ENCODE measurements around the gene SUSD1. TPM values are rescaled to one million over a fixed set of nuclear protein-coding genes. Genes with fewer than 3 reads are reported as not detected.

Gene SUSD1
- total RNA-seq, 4 donors from 2014 or later = 4.7 to 5.8 (median 5.4) TPM

GRCh38 chr9:112112941-112113681 lies 62.0 kb downstream of the SUSD1 start:
- H3K4me3 ChIP-seq = no peak overlapping the region
- TF ChIP-seq EP300 (IDR thresholded peaks at IDR 0.05) = no peak
- TF ChIP-seq, protein P1, sequence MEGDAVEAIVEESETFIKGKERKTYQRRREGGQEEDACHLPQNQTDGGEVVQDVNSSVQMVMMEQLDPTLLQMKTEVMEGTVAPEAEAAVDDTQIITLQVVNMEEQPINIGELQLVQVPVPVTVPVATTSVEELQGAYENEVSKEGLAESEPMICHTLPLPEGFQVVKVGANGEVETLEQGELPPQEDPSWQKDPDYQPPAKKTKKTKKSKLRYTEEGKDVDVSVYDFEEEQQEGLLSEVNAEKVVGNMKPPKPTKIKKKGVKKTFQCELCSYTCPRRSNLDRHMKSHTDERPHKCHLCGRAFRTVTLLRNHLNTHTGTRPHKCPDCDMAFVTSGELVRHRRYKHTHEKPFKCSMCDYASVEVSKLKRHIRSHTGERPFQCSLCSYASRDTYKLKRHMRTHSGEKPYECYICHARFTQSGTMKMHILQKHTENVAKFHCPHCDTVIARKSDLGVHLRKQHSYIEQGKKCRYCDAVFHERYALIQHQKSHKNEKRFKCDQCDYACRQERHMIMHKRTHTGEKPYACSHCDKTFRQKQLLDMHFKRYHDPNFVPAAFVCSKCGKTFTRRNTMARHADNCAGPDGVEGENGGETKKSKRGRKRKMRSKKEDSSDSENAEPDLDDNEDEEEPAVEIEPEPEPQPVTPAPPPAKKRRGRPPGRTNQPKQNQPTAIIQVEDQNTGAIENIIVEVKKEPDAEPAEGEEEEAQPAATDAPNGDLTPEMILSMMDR (IDR thresholded peaks at IDR 0.05) = peak in 1 of 3 experiments; percentile 21
- no peak for TF ChIP-seq POLR2AphosphoS5 (IDR thresholded peaks at IDR 0.05)
- TF ChIP-seq POLR2A (IDR thresholded peaks at IDR 0.05; ENCODE audit: low read depth) = no peak
- WGBS = 98% methylated on average over 4 of the region's 4 CpGs
- intact Hi-C loops (cut with DNase I) = no loop called here
- DNase-seq (ENCODE audit: extremely low spot score) = peak; percentile 66
- no peaks in the 10 kb centered on the region for H3K27me3 ChIP-seq
- no peak overlapping the region for H3K27ac ChIP-seq (replicated peaks in 1 of 4)
- H3K9me3 ChIP-seq = no peaks in the 10 kb centered on the region
- H3K36me3 ChIP-seq = peaks cover 0 to 10% (median 1%) of the 10 kb centered on the region in 4 donors
- H3K4me1 ChIP-seq = no peaks in the 10 kb centered on the region

DNA sequence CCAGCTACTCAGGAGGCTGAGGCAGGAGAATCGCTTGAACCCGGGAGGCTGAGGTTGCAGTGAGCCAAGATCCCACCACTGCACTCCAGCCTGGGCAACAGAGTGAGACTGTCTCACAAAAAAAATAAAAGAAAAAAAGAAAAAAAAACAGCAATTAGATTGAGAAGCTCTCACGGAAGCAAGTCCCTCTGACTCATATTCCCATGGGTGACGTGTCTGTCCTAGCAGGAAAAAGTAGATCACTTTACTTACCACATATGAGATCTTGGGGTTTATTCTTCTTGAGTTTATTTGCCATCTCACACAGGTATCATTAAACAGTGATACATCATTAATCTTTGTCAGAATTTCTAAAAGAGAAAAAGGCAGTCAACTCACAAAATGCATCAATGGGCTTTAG lies 62.6 kb downstream of the SUSD1 start:
- no peak overlapping the region for H3K27ac ChIP-seq (replicated peaks in 1 of 4)
- no peaks in the 10 kb centered on the region for H3K27me3 ChIP-seq
- no peak for DNase-seq (ENCODE audit: extremely low spot score)
- H3K4me1 ChIP-seq = no peaks in the 10 kb centered on the region
- peaks cover 0 to 10% (median 1%) of the 10 kb centered on the region in 4 donors for H3K36me3 ChIP-seq
- no peak overlapping the region for H3K4me3 ChIP-seq
- intact Hi-C loops (cut with DNase I) = no loop called here
- TF ChIP-seq POLR2AphosphoS5 (IDR thresholded peaks at IDR 0.05) = no peak
- WGBS = 57% methylated on average over 4 of the region's 4 CpGs
- no peaks in the 10 kb centered on the region for H3K9me3 ChIP-seq

GRCh38 chr9:112111461-112111860 lies 63.6 kb downstream of the SUSD1 start:
- Histone ChIP-seq H3K4me1 (no peaks in the 10 kb centered on the region), H3K27ac (replicated peaks in 1 of 4) (no peak overlapping the region), H3K36me3 (peaks cover 0 to 10% (median 1%) of the 10 kb centered on the region in 4 donors), H3K27me3 (no peaks in the 10 kb centered on the region), H3K9me3 (no peaks in the 10 kb centered on the region), H3K4me3 (no peak overlapping the region)
- peak; percentile 57 for DNase-seq (ENCODE audit: extremely low spot score)
- intact Hi-C loops (cut with DNase I) = no loop called here
- TF ChIP-seq, protein P1 (IDR thresholded peaks at IDR 0.05) = no peak
- WGBS = 88% methylated on average over 5 of the region's 8 CpGs

- H3K27me3 ChIP-seq = no peaks in the 10 kb centered on the region
- no peak overlapping the region for H3K27ac ChIP-seq (replicated peaks in 1 of 4)
- WGBS = 89% methylated on average over 2 of the region's 2 CpGs
- intact Hi-C loops (cut with DNase I) = no loop called here
- no peak overlapping the region for H3K4me3 ChIP-seq
- no peaks in the 10 kb centered on the region for H3K4me1 ChIP-seq
- no peaks in the 10 kb centered on the region for H3K9me3 ChIP-seq
- H3K36me3 ChIP-seq = peaks cover 0 to 10% (median 1%) of the 10 kb centered on the region in 4 donors
- TF ChIP-seq POLR2A (IDR thresholded peaks at IDR 0.05; ENCODE audit: low read depth) (no peak), POLR2AphosphoS5 (IDR thresholded peaks at IDR 0.05) (no peak), EP300 (IDR thresholded peaks at IDR 0.05) (no peak)
- TF ChIP-seq, protein P1 (IDR thresholded peaks at IDR 0.05) = no peak
- peak; percentile 29 for DNase-seq (ENCODE audit: extremely low spot score)
These were observed 64.4 kb downstream of the SUSD1 start for GRCh38 chr9:112110777-112111113.

- Histone ChIP-seq H3K9me3 (no peaks in the 10 kb centered on the region), H3K36me3 (peaks cover 0 to 10% (median 1%) of the 10 kb centered on the region in 4 donors), H3K4me1 (no peaks in the 10 kb centered on the region), H3K27me3 (no peaks in the 10 kb centered on the region), H3K4me3 (no peak overlapping the region), H3K27ac (replicated peaks in 1 of 4) (no peak overlapping the region)
- WGBS = 68% methylated on average over 9 of the region's 9 CpGs
- peak; percentile 60 for DNase-seq (ENCODE audit: extremely low spot score)
- intact Hi-C loops (cut with DNase I) = no loop called here
- TF ChIP-seq POLR2AphosphoS5 (IDR thresholded peaks at IDR 0.05) (no peak), POLR2A (IDR thresholded peaks at IDR 0.05; ENCODE audit: low read depth) (no peak), EP300 (IDR thresholded peaks at IDR 0.05) (no peak)
- TF ChIP-seq, protein P1 (IDR thresholded peaks at IDR 0.05) = no peak
These were observed 64.9 kb downstream of the SUSD1 start for GRCh38 chr9:112110094-112110776.
